IPS-20b (cell line): Measurements from ENCODE around the gene CXCR1.

Experiments
- H3K27ac ChIP-seq: one replicate; pipeline ENCODE4 v1.5.1; 2013; ENCODE audit warnings: low read length
- H3K27me3 ChIP-seq: 2 replicates; pipeline ENCODE4 v1.6.1; 2013; ENCODE audit warnings: mild to moderate bottlenecking, low read length, inconsistent platforms; ENCODE audit not compliant: insufficient read depth
- H3K36me3 ChIP-seq: 2 replicates; pipeline ENCODE4 v1.6.1; 2013; ENCODE audit warnings: low read depth, mild to moderate bottlenecking, inconsistent platforms, low read length, moderate library complexity; ENCODE audit not compliant: insufficient read depth
- H3K4me1 ChIP-seq: 2 replicates; pipeline ENCODE4 v1.6.1; 2013; ENCODE audit warnings: mild to moderate bottlenecking, control low read depth, inconsistent platforms, low read length, moderate library complexity; ENCODE audit not compliant: insufficient read depth
- H3K4me3 ChIP-seq: 2 replicates; pipeline ENCODE4 v1.5.1; 2013; ENCODE audit warnings: mild to moderate bottlenecking, low read length, inconsistent platforms
- H3K9ac ChIP-seq: 2 replicates; pipeline ENCODE4 v1.6.1; 2013; ENCODE audit warnings: low read depth, mild to moderate bottlenecking, inconsistent platforms, low read length, moderate library complexity
- H3K9me3 ChIP-seq: 2 replicates; pipeline ENCODE4 v1.6.1; 2013; ENCODE audit warnings: mild to moderate bottlenecking, low read depth, low read length, inconsistent platforms; ENCODE audit not compliant: insufficient read depth

CXCR1 gene

DNA sequence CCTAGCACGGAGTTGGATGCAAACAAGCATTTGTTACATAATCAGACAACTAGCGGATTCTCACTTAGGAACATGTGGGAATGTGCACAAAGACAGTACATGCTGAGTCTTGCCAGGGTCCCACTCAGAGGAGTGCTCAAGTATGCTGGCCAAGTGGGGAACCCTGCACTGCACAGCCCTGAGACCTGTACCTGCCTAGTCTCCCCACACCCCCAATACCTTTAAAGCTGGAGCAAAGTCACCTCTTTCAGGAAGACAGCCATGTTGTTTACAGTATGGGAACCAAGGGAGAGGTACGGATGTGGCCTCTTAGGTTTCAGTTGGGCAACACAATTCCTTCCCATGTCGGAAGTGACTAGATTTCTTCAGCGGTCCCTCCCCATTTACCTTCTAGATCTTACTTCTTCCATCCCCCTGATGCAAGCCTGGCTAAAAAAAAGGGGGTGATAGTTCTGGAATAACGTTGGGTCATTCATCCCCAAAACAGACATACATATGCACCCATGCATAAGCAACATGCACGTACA lies 10.7 kb downstream of the CXCR1 start:
- no peak overlapping the region for H3K4me3 ChIP-seq
- no peak overlapping the region for H3K27ac ChIP-seq
- no peaks in the 10 kb centered on the region for H3K9me3 ChIP-seq
- H3K4me1 ChIP-seq = no peaks in the 10 kb centered on the region
- no peaks in the 10 kb centered on the region for H3K36me3 ChIP-seq
- H3K9ac ChIP-seq = no peak overlapping the region
- no peaks in the 10 kb centered on the region for H3K27me3 ChIP-seq

DNA sequence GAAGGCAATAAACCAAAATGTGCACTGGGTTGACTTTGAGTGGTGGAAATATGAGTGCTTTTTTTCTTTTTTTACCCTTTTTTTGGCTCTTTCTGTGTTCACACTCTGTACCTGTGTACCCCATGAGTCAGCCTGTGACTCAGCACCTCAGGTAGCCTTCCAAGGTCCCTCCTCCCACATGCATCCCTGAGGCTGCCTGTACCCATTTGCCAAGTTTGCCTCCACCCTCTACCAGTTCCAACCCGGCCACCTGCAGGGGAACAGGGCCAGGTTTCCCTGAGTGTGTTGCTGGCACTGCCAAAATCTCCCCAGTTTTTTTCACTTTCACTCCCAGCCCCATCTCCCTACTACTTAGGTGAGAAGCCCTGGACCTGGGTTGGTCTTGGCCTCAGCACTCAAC lies 14.0 kb downstream of the CXCR1 start:
- no peak overlapping the region for H3K27ac ChIP-seq
- no peak overlapping the region for H3K4me3 ChIP-seq
- no peaks in the 10 kb centered on the region for H3K9me3 ChIP-seq
- H3K36me3 ChIP-seq = no peaks in the 10 kb centered on the region
- no peaks in the 10 kb centered on the region for H3K4me1 ChIP-seq
- no peaks in the 10 kb centered on the region; the same call in 1 of the 2 replicates for H3K27me3 ChIP-seq
- H3K9ac ChIP-seq = no peak overlapping the region

DNA sequence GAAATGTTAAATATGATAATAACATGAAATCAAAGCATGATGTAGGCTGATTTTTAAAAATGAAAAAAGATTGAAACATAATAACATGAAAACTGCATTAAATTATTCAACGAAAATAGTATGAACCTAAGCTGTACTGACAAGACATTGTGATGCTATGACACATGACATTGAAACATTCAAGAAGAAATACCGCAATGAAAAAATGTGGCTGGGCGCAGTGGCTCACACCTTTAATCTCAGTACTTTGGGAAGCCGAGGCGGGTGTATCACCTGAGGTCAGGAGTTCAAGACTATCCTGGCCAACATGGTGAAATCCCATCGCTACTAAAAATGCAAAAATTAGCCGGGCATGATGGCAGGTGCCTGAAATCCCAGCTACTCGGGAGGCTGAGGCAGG lies 14.6 kb downstream of the CXCR1 start:
- no peak overlapping the region for H3K9ac ChIP-seq
- H3K27me3 ChIP-seq = no peaks in the 10 kb centered on the region; the same call in 1 of the 2 replicates
- H3K9me3 ChIP-seq = no peaks in the 10 kb centered on the region
- no peak overlapping the region for H3K4me3 ChIP-seq
- no peaks in the 10 kb centered on the region for H3K4me1 ChIP-seq
- H3K27ac ChIP-seq = no peak overlapping the region
- H3K36me3 ChIP-seq = no peaks in the 10 kb centered on the region

DNA sequence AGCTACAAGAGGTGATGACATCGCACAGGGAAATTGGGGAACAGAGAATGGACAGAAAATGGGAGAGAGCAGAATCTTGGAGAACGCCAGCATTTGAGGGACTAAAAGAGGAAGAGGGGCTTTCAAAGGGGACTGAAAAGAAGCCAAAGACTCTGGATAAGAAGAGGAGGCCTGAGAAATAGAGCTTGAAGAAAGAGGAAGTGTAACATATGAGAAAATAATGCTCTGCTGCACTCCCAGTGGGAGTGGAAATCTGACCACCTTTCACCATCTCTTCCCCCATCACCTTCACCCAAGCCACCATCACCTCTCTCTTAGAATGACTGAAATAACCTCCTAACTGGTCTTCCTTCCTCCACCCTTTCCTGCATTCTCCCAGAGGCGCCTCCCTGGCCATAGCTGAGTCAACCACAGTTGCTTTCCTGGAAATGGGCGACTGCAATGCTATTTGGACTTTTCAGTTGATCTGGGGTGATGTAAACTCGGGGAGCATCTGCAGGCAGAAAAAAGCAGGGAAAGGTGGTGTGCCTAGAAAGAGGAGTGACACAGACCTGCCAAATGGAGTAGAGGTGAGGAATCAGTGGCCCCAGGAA lies 16.8 kb downstream of the CXCR1 start:
- Histone ChIP-seq H3K9me3 (peaks cover 3% of the 10 kb centered on the region; the same call in 1 of the 2 replicates), H3K27ac (no peak overlapping the region), H3K4me1 (no peaks in the 10 kb centered on the region), H3K36me3 (no peaks in the 10 kb centered on the region), H3K4me3 (no peak overlapping the region), H3K9ac (no peak overlapping the region), H3K27me3 (no peaks in the 10 kb centered on the region; the same call in 1 of the 2 replicates)

DNA sequence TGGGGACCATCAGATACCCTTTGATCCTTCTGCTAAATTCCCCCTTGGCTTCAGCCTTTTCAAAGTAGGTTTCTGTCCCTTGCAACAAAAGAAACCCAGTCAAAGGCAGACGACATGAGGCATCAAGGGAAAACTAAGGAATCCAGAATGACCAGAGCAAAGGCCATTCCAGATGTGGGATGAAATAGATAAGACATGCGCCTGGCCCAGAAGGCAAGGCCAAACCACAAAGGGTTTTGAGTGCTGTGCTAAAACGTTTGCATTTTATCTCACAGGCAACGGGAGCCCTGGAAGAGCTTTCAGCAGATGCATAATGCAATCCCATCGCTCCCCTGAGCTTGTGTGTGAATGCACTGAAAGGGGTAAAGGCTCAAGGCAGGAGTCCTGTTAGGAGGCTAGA lies 17.7 kb downstream of the CXCR1 start:
- H3K4me1 ChIP-seq = no peaks in the 10 kb centered on the region
- peaks cover 4% of the 10 kb centered on the region; the same call in 1 of the 2 replicates for H3K9me3 ChIP-seq

DNA sequence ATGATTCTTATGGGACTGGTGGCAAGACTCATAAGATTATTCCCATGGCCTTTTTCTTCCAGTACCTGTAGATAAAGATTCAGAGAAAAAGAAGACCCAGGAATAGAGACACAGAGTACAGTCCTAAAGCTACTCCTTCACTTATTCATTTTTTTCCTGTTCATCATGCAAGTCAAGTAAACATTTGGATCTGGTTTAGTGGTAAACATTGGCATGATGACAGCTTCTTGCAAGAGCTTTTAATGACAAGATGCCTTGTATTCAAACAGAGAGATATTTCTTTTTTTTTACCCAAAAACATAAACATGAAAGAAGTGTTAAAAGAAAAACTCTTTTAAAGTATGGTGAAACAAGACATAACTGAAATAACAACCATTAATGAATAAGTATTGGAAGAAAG lies 20.7 kb downstream of the CXCR1 start:
- no peaks in the 10 kb centered on the region for H3K36me3 ChIP-seq
- no peaks in the 10 kb centered on the region for H3K4me1 ChIP-seq
- H3K9ac ChIP-seq = no peak overlapping the region
- no peaks in the 10 kb centered on the region; the same call in 1 of the 2 replicates for H3K27me3 ChIP-seq
- no peak overlapping the region for H3K4me3 ChIP-seq
- no peak overlapping the region for H3K27ac ChIP-seq
- H3K9me3 ChIP-seq = peaks cover 4% of the 10 kb centered on the region; the same call in 1 of the 2 replicates

More for the DNA sequence above, 17.7 kb downstream of the CXCR1 start:
- H3K36me3 ChIP-seq = no peaks in the 10 kb centered on the region
- no peak overlapping the region for H3K4me3 ChIP-seq
- H3K27me3 ChIP-seq = no peaks in the 10 kb centered on the region; the same call in 1 of the 2 replicates
- H3K27ac ChIP-seq = no peak overlapping the region
- H3K9ac ChIP-seq = no peak overlapping the region

DNA sequence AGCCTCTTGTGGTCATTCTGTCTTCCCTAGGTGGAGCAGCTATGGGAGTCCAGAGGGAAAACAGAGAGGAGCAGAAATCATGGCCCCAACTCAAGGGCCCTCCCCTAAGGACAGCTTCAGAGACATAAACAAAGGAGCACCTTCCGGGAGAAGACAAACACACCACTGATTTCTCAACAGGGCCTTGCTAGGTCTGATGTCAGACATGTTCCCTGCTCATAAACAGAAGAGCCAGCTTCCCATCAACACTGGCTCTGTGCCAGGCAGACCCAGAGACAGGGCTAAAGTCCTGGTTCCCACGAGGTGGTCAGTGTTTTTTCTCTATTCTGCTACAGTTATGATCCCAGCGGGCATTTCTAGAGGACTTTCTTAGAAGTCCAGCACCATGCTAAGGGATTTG lies 21.6 kb downstream of the CXCR1 start:
- Histone ChIP-seq H3K9me3 (peaks cover 4% of the 10 kb centered on the region; the same call in 1 of the 2 replicates), H3K4me1 (no peaks in the 10 kb centered on the region), H3K27me3 (no peaks in the 10 kb centered on the region; the same call in 1 of the 2 replicates), H3K4me3 (no peak overlapping the region), H3K36me3 (no peaks in the 10 kb centered on the region), H3K27ac (no peak overlapping the region), H3K9ac (no peak overlapping the region)

DNA sequence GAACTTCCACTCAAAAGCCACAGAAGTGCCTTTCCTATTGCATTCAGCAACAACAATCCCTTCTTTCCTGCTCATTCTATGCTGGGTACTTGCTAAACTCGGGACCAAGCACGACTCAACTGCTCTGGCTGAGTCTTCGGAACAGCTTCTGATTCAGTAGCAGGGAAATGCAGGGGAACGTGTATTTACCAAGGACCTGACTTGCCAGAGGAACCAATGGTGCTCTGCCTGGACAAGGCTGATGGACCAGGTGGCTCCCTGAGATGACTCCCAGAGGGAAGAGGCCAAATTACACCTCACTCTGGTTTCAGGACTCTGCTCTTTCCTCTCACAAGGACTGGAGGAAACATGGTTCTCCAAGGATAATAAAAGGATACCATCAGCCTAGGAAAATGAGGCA lies 28.7 kb downstream of the CXCR1 start:
- Histone ChIP-seq H3K9ac (no peak overlapping the region), H3K4me1 (no peaks in the 10 kb centered on the region), H3K4me3 (no peak overlapping the region), H3K9me3 (no peaks in the 10 kb centered on the region), H3K27me3 (no peaks in the 10 kb centered on the region), H3K36me3 (no peaks in the 10 kb centered on the region), H3K27ac (no peak overlapping the region)

DNA sequence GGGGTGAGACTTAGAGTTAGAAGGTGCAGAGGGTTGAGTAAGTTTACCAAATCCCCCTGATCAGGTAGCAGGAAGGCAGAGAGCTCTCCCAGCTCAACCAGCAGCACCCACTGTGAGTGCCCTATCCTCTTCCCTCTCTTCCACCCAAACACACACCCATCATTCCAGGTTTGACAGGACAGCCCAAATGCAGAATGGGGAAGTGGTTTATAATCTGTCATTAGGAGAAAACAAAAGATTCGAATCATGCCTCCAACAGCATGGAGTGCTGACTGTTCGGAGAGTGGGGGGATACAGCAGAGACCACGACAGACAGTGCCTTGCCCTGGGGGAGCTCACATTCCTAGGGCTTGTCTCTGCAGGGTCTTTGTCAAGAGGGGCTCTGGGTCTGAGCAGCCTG lies 29.2 kb downstream of the CXCR1 start:
- Histone ChIP-seq H3K4me3 (no peak overlapping the region), H3K4me1 (no peaks in the 10 kb centered on the region), H3K27ac (no peak overlapping the region), H3K9ac (no peak overlapping the region), H3K9me3 (no peaks in the 10 kb centered on the region), H3K27me3 (no peaks in the 10 kb centered on the region), H3K36me3 (no peaks in the 10 kb centered on the region)

DNA sequence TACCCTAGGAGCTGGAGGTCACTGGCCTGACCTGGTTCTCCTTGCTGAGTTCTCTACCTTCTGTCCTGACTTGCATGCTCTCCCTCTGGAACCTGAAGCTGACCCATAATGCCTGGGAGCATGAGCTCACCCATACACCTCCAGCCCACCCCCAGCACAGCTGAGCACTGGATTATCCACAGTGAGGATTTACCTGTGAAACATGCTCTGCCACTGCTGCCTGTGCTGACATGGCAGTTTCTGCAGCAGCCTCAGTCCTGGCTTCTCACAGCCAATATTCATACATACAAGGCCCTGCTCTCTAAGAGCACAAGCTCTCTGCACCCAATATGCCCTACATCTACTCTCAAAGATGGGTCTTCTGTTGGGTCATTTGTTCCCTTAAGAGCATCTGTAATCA lies 35.9 kb downstream of the CXCR1 start:
- Histone ChIP-seq H3K9ac (no peak overlapping the region), H3K4me1 (peaks cover 7% of the 10 kb centered on the region; the same call in 1 of the 2 replicates), H3K9me3 (no peaks in the 10 kb centered on the region), H3K27me3 (no peaks in the 10 kb centered on the region), H3K27ac (no peak overlapping the region), H3K36me3 (no peaks in the 10 kb centered on the region), H3K4me3 (no peak overlapping the region)

DNA sequence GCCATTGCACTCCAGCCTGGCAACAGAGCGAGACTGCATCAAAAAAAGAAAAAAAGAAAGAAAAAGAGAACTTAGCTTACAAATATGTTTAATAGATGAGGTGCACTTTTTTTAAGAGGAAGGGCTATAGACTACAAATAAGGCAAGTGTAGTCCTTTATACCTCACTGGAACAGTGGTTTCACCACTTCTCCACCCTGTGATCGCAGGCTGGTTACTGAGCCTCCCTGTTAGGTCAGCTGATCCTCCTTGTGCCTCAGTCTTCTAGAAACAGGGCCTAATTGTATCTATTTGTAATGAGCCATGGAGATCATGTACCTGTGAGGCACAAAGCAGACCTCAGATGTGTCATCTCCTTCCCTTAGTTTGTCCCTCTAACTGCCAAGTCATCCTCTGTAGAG lies 36.4 kb downstream of the CXCR1 start:
- H3K9ac ChIP-seq = no peak overlapping the region
- no peak overlapping the region for H3K27ac ChIP-seq
- peaks cover 12% of the 10 kb centered on the region for H3K4me1 ChIP-seq
- no peaks in the 10 kb centered on the region for H3K9me3 ChIP-seq
- no peaks in the 10 kb centered on the region for H3K27me3 ChIP-seq
- no peaks in the 10 kb centered on the region for H3K36me3 ChIP-seq
- H3K4me3 ChIP-seq = no peak overlapping the region

DNA sequence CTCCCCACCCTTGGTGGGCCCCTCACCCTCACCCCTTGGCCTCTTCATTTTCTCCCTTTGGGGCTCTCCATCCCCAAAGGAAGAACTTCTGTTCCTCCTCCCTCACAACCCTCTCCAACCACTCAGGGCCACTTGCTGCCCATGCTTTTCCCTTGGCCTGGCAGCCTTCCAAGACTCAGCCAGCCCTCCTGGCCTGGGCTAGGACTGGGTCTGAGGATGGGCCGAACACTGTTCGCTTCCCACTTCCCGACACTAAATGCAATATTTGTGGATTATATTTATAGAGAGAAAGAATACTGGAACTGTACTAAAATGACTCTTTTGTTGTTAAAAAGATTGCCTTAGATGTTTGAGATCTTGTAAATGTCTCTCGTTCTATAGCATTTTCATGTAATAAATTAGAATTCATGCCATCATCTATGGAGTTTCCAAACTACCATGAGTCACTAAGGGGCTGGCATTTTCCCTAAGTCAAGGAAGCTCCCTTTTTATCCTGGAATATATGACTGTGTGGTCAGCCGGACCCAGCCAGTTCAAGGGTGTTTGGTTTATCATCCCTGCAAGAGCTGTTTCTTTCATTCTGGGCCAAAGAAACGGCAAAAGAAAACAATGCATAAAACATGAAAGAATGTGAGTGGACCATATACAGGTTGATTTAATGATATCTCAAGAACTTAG lies 37.2 kb downstream of the CXCR1 start:
- no peaks in the 10 kb centered on the region for H3K27me3 ChIP-seq
- no peak overlapping the region for H3K4me3 ChIP-seq
- no peaks in the 10 kb centered on the region for H3K9me3 ChIP-seq
- peaks cover 15% of the 10 kb centered on the region for H3K4me1 ChIP-seq
- H3K9ac ChIP-seq = no peak overlapping the region
- H3K36me3 ChIP-seq = no peaks in the 10 kb centered on the region
- no peak overlapping the region for H3K27ac ChIP-seq
